HCT116 (cell line): ENCODE measurements around the gene GRIK1. TPM values are rescaled to one million over a fixed set of nuclear protein-coding genes. Genes with fewer than 3 reads are reported as not detected.

Source experiments
- ATAC-seq: fragments of 200-7000 bp; cut with Tn5 transposase; 2 replicates; pipeline ENCODE4 v1.9.1; 2020; ENCODE audit warnings: mild to moderate bottlenecking, moderate library complexity
- BruUV-seq: library from RNA; stranded (reverse); fragments of 400-500 nt; replicated peaks from 2 replicates; lab custom pipeline; 2021; lab: Mats Ljungman, UMichigan
- CTCF ChIA-PET: fragments of 300-600 bp; sonication (Branson Sonifier 250); formaldehyde crosslinking; loops from one replicate; lab custom pipeline; 2021; ENCODE audit warnings: antibody characterized with exemption; lab: Charles Lee
- POLR2A ChIA-PET: fragments of 300-600, 350-600 bp; sonication (Branson Sonifier 250); formaldehyde crosslinking; loops from one replicate; lab custom pipeline; 2021; ENCODE audit warnings: antibody characterized with exemption; lab: Charles Lee
- RAD21 ChIA-PET, 2 experiments: fragments of 300-600 bp; sonication (Branson Sonifier 250); formaldehyde crosslinking; loops; one replicate each; lab custom pipeline; 2023; ENCODE audit warnings: low total read pairs in 2 of 2; ENCODE audit not compliant: uncharacterized antibody in 2 of 2, unreplicated experiment in 2 of 2, low non-redundant PET in 1 of 2; lab: Charles Lee
- DNase-seq: peaks from one replicate; pipeline ENCODE4 v3.0.0-alpha.2; 2010; ENCODE audit warnings: low read depth, low spot score
- H2AFZ ChIP-seq: fragments of 200-600 bp; shearing (Covaris generic), sonication (generic); 2 replicates; pipeline ENCODE4 v1.6.1; 2017; ENCODE audit warnings: low read depth, mixed run types, mixed read lengths, antibody characterized with exemption, low read length; ENCODE audit not compliant: poor library complexity, severe bottlenecking
- H3K27ac ChIP-seq: 2 replicates; pipeline ENCODE4 v1.5.1; 2012; ENCODE audit warnings: low read depth, low read length
- H3K27me3 ChIP-seq: fragments of 200-600 bp; sonication (generic); 2 replicates; pipeline ENCODE4 v1.6.1; 2016; ENCODE audit warnings: mixed run types, low read length, mixed read lengths; ENCODE audit not compliant: insufficient read depth
- H3K36me3 ChIP-seq, 2 experiments: fragments of 200-500 bp in 1 of 2; fragments of 200-600 bp in 1 of 2; sonication (Bioruptor generic) in 1 of 2; sonication (generic) in 1 of 2; 2 replicates each; pipeline versions ENCODE4 v1.5.1 to v1.6.1; 2014 to 2016; ENCODE audit warnings: low read length in 2 of 2, inconsistent platforms in 1 of 2, mixed read lengths in 1 of 2, mixed run types in 1 of 2; ENCODE audit not compliant: insufficient read depth in 2 of 2, control insufficient read depth in 1 of 2
- H3K4me1 ChIP-seq, 2 experiments: fragments of 200-600 bp in 1 of 2; sonication (generic) in 1 of 2; 2 replicates each; pipeline versions ENCODE4 v1.5.1 to v1.6.1; 2012 to 2017; ENCODE audit warnings: low read length in 2 of 2, inconsistent platforms in 1 of 2, mild to moderate bottlenecking in 1 of 2, mixed read lengths in 1 of 2, mixed run types in 1 of 2, moderate library complexity in 1 of 2; ENCODE audit not compliant: insufficient read depth in 2 of 2, control insufficient read depth in 1 of 2
- H3K4me2 ChIP-seq: fragments of 200-600 bp; sonication (generic); 2 replicates; pipeline ENCODE4 v1.6.1; 2017; ENCODE audit warnings: mixed run types, low read length, mixed read lengths
- H3K4me3 ChIP-seq, 2 experiments: fragments of 200-600 bp in 1 of 2; sonication (generic) in 1 of 2; replicated peaks in 1 of 2; 2 replicates each; pipeline ENCODE4 v1.5.1; 2011 to 2016; ENCODE audit warnings: low read length in 2 of 2, control low read depth in 1 of 2, low read depth in 1 of 2, mild to moderate bottlenecking in 1 of 2, mixed read lengths in 1 of 2, mixed run types in 1 of 2
- H3K79me2 ChIP-seq: fragments of 200-600 bp; sonication (generic); 2 replicates; pipeline ENCODE4 v1.6.1; 2017; ENCODE audit warnings: mild to moderate bottlenecking, mixed run types, low read length, moderate library complexity, mixed read lengths; ENCODE audit not compliant: insufficient read depth
- H3K9ac ChIP-seq: fragments of 200-600 bp; sonication (generic); 2 replicates; pipeline ENCODE4 v1.6.1; 2016; ENCODE audit warnings: low read length, mixed read lengths
- H3K9me2 ChIP-seq: fragments of 200-600 bp; sonication (generic), shearing (Covaris generic); 2 replicates; pipeline ENCODE4 v1.6.1; 2017; ENCODE audit warnings: mixed run types, mild to moderate bottlenecking, moderate library complexity; ENCODE audit not compliant: insufficient read depth
- H3K9me3 ChIP-seq, 2 experiments: fragments of 200-500 bp in 1 of 2; fragments of 200-600 bp in 1 of 2; sonication (Bioruptor generic) in 1 of 2; sonication (generic) in 1 of 2; 2 replicates each; pipeline ENCODE4 v1.6.1; 2014 to 2017; ENCODE audit warnings: low read length in 2 of 2, mixed read lengths in 2 of 2, inconsistent platforms in 1 of 2, low read depth in 1 of 2, mild to moderate bottlenecking in 1 of 2, mixed run types in 1 of 2, moderate library complexity in 1 of 2; ENCODE audit not compliant: control insufficient read depth in 1 of 2, insufficient read depth in 1 of 2
- H4K20me1 ChIP-seq: fragments of 200-600 bp; sonication (generic), shearing (Covaris generic); 2 replicates; pipeline ENCODE4 v1.6.1; 2017; ENCODE audit warnings: mixed run types, mild to moderate bottlenecking, moderate library complexity; ENCODE audit not compliant: insufficient read depth
- ATF3 ChIP-seq: IDR thresholded peaks from 2 replicates; pipeline ENCODE4 v1.6.1; 2012
- CBX3 ChIP-seq: IDR thresholded peaks from 2 replicates; pipeline ENCODE4 v1.6.1; 2012; ENCODE audit warnings: low read depth
- CEBPB ChIP-seq: IDR thresholded peaks from 2 replicates; pipeline ENCODE4 v1.6.1; 2012; ENCODE audit warnings: low read depth
- ELF1 ChIP-seq: IDR thresholded peaks from 2 replicates; pipeline ENCODE4 v1.6.1; 2012; ENCODE audit warnings: low read depth, borderline replicate concordance
- EZH2 ChIP-seq: fragments of 200-600 bp; sonication (generic); IDR thresholded peaks from 2 replicates; pipeline ENCODE4 v1.6.1; 2017; ENCODE audit warnings: antibody characterized with exemption, mixed run types
- JUND ChIP-seq: IDR thresholded peaks from 2 replicates; pipeline ENCODE4 v1.6.1; 2012
- MAX ChIP-seq: IDR thresholded peaks from 2 replicates; pipeline ENCODE4 v1.6.1; 2012
- POLR2A ChIP-seq: IDR thresholded peaks from 2 replicates; pipeline ENCODE4 v1.7.0; 2011; ENCODE audit warnings: borderline replicate concordance; ENCODE audit not compliant: insufficient read depth, insufficient read length; ENCODE audit errors: extremely low read depth
- POLR2AphosphoS5 ChIP-seq: IDR thresholded peaks from 2 replicates; pipeline ENCODE4 v1.6.1; 2011; ENCODE audit warnings: mild to moderate bottlenecking, low read depth, low read length, moderate library complexity
- RAD21 ChIP-seq: IDR thresholded peaks from 2 replicates; pipeline ENCODE4 v1.6.1; 2012; ENCODE audit warnings: low read depth, mild to moderate bottlenecking
- REST ChIP-seq: IDR thresholded peaks from 2 replicates; pipeline ENCODE4 v1.6.1; 2012; ENCODE audit warnings: low read depth
- SIN3A ChIP-seq: IDR thresholded peaks from 2 replicates; pipeline ENCODE4 v1.6.1; 2012; ENCODE audit warnings: low read depth
- SRF ChIP-seq: IDR thresholded peaks from 2 replicates; pipeline ENCODE4 v1.6.1; 2012; ENCODE audit warnings: low read depth
- TCF7L2 ChIP-seq: IDR thresholded peaks from 2 replicates; pipeline ENCODE4 v1.7.0; 2011; ENCODE audit warnings: borderline replicate concordance, inconsistent platforms; ENCODE audit not compliant: insufficient read depth, insufficient read length; ENCODE audit errors: extremely low read depth
- YY1 ChIP-seq: IDR thresholded peaks from 2 replicates; pipeline ENCODE4 v1.6.1; 2011; ENCODE audit warnings: low read length, low read depth, moderate library complexity, mild to moderate bottlenecking; ENCODE audit not compliant: insufficient replicate concordance; ENCODE audit errors: extremely low read depth
- ZBTB33 ChIP-seq: IDR thresholded peaks from 2 replicates; pipeline ENCODE4 v1.6.1; 2011; ENCODE audit warnings: mild to moderate bottlenecking, low read length, moderate library complexity; ENCODE audit not compliant: insufficient replicate concordance; ENCODE audit errors: extremely low read depth
- ZNF274 ChIP-seq: fragments of 200-500 bp; sonication (Bioruptor generic); IDR thresholded peaks from 2 replicates; pipeline ENCODE4 v1.6.1; 2014; ENCODE audit warnings: mild to moderate bottlenecking, low read depth, low read length, inconsistent platforms
- intact Hi-C: fragments of 100-400 bp; cut with micrococcal nuclease; formaldehyde crosslinking; loops from 2 replicates; pipeline ENCODE4 v1.10.0; 2022
- total RNA-seq: library from RNA; stranded (reverse); gene quantifications from one replicate; pipeline ENCODE4 v1.2.1, GENCODE V29; 2021; ENCODE audit not compliant: unreplicated experiment

GRIK1 gene
- total RNA-seq, 1 experiment from 2014 or later, result not detected

- no peak for TF ChIP-seq MAX
Observed at GRCh38 chr21:29526545-29526944, 413.3 kb downstream of the GRIK1 start (continued).

GRCh38 chr21:29524055-29524454, 415.7 kb downstream of the GRIK1 start:
- RAD21 ChIA-PET, result no interaction called here
- no TSS peak for BruUV-seq
- POLR2A ChIA-PET, result no interaction called here
- intact Hi-C loops, result no loop called here
- Histone ChIP-seq H3K9ac (no peak overlapping the region), H3K4me2 (no peak overlapping the region), H2AFZ (no peak overlapping the region), H3K4me1 (no peaks in the 10 kb centered on the region)
- DNase-seq, result no peak
- TF ChIP-seq ZBTB33 (no peak), POLR2AphosphoS5 (no peak), YY1 (no peak), CBX3 (no peak), SIN3A (no peak), ATF3 (no peak), ELF1 (no peak), SRF (no peak), EZH2 (no peak), RAD21 (no peak), ZNF274 (no peak), REST (no peak), TCF7L2 (no peak), JUND (no peak), POLR2A (no peak), CEBPB (no peak)
- TF ChIP-seq, all 23 proteins: peak for 0
- H4K20me1 ChIP-seq, result no peaks in the 10 kb centered on the region
- H3K27me3 ChIP-seq, result no peaks in the 10 kb centered on the region
- CTCF ChIA-PET, result no interaction called here
- H3K9me3 ChIP-seq, result no peaks in the 10 kb centered on the region; a peak in 2 of 4 replicates
- ATAC-seq, result no peak
- H3K36me3 ChIP-seq, result no peaks in the 10 kb centered on the region
- no peaks in the 10 kb centered on the region for H3K79me2 ChIP-seq
- no peak overlapping the region for H3K4me3 ChIP-seq
- no peaks in the 10 kb centered on the region for H3K9me2 ChIP-seq
- no peak overlapping the region for H3K27ac ChIP-seq
